GM06990 (cell line): ENCODE measurements around the gene SNAPC1.
"Not testable (repeated sequence)": the region's sequence is repeated elsewhere in the genome, so short reads cannot be mapped to it uniquely, and the experiment has no call there.

Experiments used
- DNase-seq: peaks from one replicate; pipeline ENCODE4 v3.0.0-alpha.2; 2011; ENCODE audit not compliant: insufficient read length; ENCODE audit errors: extremely low read depth
- H3K27me3 ChIP-seq: replicated peaks from 2 replicates; pipeline ENCODE4 v1.6.0; 2011; ENCODE audit warnings: low read length; ENCODE audit not compliant: control insufficient read depth, insufficient read depth
- H3K36me3 ChIP-seq: 2 replicates; pipeline ENCODE4 v1.5.1; 2011; ENCODE audit warnings: low read length; ENCODE audit not compliant: control insufficient read depth, insufficient read depth
- H3K4me3 ChIP-seq: replicated peaks from 2 replicates; pipeline ENCODE4 v1.5.1; 2011; ENCODE audit warnings: low read depth, mild to moderate bottlenecking, control low read depth, low read length
- TF ChIP-seq, protein P1 (sequence below): IDR thresholded peaks from 2 replicates; pipeline ENCODE4 v1.5.1; 2011; ENCODE audit warnings: low read length, control low read depth, mild to moderate bottlenecking, inconsistent platforms; ENCODE audit not compliant: insufficient read depth, poor library complexity, severe bottlenecking

The SNAPC1 gene

DNA sequence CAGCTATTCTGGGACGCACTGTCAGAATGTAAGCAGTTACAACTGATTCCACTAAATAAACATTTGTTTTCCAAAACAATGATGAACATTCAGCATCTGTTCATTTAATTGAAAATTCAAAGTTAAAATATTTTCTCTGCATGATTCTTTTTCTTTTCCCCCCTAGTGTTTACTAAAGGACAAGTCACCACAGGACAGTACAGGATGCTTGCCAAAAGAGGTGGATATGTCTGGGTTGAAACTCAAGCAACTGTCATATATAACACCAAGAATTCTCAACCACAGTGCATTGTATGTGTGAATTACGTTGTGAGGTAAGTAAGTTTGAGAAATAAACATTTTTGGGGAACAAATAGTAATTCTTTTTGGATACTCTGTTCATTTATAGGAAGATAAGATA lies 28.2 kb upstream of the SNAPC1 start:
- TF ChIP-seq, protein P1, sequence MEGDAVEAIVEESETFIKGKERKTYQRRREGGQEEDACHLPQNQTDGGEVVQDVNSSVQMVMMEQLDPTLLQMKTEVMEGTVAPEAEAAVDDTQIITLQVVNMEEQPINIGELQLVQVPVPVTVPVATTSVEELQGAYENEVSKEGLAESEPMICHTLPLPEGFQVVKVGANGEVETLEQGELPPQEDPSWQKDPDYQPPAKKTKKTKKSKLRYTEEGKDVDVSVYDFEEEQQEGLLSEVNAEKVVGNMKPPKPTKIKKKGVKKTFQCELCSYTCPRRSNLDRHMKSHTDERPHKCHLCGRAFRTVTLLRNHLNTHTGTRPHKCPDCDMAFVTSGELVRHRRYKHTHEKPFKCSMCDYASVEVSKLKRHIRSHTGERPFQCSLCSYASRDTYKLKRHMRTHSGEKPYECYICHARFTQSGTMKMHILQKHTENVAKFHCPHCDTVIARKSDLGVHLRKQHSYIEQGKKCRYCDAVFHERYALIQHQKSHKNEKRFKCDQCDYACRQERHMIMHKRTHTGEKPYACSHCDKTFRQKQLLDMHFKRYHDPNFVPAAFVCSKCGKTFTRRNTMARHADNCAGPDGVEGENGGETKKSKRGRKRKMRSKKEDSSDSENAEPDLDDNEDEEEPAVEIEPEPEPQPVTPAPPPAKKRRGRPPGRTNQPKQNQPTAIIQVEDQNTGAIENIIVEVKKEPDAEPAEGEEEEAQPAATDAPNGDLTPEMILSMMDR: no peak
- H3K27me3 ChIP-seq: no peaks in the 10 kb centered on the region
- peaks cover 6% of the 10 kb centered on the region for H3K36me3 ChIP-seq
- no peak for DNase-seq
- no peak overlapping the region for H3K4me3 ChIP-seq

DNA sequence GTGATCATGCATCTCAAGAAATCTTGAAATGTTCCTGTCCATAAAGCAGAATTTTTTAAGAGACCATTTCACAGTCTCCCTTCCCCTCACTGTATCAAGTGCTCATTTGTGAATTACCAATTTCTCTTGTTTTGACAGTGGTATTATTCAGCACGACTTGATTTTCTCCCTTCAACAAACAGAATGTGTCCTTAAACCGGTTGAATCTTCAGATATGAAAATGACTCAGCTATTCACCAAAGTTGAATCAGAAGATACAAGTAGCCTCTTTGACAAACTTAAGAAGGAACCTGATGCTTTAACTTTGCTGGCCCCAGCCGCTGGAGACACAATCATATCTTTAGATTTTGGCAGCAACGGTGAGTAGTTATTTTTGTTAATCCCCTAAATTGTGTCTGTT lies 25.5 kb upstream of the SNAPC1 start:
- TF ChIP-seq, protein P1: no peak
- Histone ChIP-seq H3K27me3 (no peaks in the 10 kb centered on the region), H3K4me3 (no peak overlapping the region), H3K36me3 (peaks cover 7% of the 10 kb centered on the region)
- DNase-seq: no peak

DNA sequence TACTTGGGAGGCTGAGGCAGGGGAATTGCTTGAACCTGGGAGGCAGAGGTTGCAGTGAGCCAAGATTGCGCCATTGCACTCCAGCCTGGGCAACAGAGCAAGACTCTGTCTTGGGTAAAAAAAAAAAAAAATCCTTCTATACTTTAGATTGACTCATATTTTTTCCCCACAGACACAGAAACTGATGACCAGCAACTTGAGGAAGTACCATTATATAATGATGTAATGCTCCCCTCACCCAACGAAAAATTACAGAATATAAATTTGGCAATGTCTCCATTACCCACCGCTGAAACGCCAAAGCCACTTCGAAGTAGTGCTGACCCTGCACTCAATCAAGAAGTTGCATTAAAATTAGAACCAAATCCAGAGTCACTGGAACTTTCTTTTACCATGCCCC lies 24.3 kb upstream of the SNAPC1 start:
- TF ChIP-seq, protein P1: no peak
- DNase-seq: no peak
- Histone ChIP-seq H3K4me3 (no peak overlapping the region), H3K36me3 (peaks cover 12% of the 10 kb centered on the region), H3K27me3 (no peaks in the 10 kb centered on the region)

DNA sequence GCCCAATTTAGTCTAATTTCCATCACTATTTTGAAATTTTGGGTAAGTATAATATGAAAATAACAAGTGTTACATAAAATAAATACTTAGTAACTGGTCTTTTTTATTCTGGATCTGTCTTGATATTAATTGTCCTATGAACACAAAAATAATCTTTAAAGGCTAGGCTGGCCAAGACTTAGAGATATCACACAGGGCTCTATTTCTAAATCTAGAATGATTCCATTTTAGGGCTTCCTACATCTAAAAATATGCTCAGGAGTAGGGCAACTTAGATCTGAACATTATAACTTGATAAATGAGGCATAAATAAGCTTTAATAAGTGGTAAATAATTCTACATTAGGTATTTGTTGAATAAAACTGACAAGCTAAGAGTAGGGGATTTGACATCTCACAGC lies 23.1 kb upstream of the SNAPC1 start:
- no peak overlapping the region for H3K4me3 ChIP-seq
- peaks cover 12% of the 10 kb centered on the region for H3K36me3 ChIP-seq
- TF ChIP-seq, protein P1: no peak
- H3K27me3 ChIP-seq: no peaks in the 10 kb centered on the region
- no peak for DNase-seq

DNA sequence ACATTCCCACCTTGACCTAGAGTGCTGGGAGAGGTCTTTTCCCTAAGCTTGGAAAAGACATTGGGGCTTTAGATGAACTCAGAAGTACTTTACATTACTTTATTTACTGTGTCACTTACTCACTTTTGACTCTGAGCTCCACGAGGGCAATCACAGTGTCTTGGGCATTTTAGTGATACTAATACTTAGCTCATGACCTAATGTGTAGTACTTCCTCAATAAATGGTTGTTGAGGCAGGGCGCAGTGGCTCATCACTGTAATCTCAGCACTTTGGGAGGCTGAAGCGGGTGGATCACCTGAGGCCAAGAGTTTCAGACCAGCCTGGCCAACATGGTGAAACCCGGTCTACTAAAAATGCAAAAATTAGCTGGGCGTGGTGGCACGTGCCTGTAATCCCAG lies 19.8 kb upstream of the SNAPC1 start:
- TF ChIP-seq, protein P1: no peak
- H3K4me3 ChIP-seq: no peak overlapping the region
- no peaks in the 10 kb centered on the region for H3K27me3 ChIP-seq
- no peak for DNase-seq
- H3K36me3 ChIP-seq: peaks cover 10% of the 10 kb centered on the region

DNA sequence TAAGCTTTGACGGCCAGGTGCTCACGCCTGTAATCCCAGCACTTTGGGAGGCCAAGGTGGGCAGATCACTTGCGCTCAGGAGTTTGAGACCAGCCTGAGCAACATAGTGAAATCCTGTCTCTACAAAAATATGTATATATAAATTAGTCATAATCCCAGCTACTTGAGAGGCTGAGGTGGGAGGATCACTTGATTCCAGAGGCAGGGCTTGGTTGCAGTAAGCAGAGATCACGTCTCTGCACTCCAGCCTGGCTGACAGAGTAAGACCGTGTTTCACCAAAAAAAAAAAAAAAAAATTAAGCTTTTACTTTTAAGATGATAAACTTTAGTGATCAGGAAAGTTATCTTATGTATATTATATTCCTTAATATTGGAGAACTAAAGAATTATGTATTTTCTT lies 18.0 kb upstream of the SNAPC1 start:
- no peaks in the 10 kb centered on the region for H3K27me3 ChIP-seq
- TF ChIP-seq, protein P1: no peak
- H3K4me3 ChIP-seq: no peak overlapping the region
- no peak for DNase-seq
- H3K36me3 ChIP-seq: peaks cover 10% of the 10 kb centered on the region

DNA sequence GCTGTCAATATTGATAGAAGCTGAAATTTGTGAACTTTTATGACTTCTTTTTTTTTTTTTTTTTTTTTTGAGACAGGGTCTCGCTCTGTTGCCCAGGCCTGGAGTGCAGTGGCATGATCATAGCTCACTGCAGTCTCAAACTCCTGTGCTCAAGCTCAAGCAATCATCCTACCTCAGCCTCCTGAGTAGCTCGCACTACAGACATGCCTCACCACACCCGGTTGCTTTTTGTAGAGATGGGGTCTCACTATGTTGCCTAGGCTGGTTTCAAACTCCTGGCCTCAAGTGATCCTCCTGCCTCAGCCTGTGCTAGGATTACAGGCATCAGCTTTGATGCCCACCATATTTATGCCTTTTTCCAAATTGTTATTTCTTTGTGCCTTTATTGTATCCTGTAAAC lies 15.9 kb upstream of the SNAPC1 start:
- DNase-seq, H3K27me3 ChIP-seq, H3K4me3 ChIP-seq, H3K36me3 ChIP-seq: not testable (repeated sequence)
